Measurements from ENCODE around the gene TRIM17.
A peak's percentile ranks its signal among the peaks of the same experiment; 100 is the strongest.

Gene TRIM17

DNA sequence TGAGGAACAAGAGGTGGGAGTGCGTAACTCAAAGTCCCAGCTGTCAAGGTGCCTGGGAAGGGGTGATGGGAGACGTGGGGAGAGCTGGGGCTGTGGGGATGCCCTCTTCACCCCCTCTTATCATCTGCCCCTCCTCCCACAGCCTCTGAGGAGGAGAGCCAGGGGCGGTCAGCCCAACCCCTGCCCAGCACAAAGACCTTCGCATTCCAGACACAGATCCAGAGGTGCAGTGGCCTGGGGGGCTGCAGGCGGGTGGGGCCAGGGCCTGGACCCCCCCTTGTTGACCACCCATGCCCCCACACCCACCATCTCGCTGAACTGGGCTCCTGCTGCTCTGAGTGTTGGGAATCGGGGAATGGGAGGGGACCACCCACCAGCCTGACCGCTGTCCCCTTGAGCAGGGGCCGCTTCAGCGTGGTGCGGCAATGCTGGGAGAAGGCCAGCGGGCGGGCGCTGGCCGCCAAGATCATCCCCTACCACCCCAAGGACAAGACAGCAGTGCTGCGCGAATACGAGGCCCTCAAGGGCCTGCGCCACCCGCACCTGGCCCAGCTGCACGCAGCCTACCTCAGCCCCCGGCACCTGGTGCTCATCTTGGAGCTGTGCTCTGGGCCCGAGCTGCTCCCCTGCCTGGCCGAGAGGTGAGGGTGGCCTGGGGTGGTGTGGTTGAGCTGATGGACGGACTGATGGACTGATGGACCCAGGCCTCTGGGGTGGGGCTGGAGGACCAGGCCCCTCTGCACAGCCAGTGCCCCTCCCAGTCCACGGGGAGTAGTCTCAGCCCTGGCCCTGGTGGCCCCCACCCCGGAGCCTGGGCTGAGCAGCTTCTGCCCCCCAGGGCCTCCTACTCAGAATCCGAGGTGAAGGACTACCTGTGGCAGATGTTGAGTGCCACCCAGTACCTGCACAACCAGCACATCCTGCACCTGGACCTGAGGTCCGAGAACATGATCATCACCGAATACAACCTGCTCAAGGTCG lies 39.7 kb downstream of the TRIM17 start:
- DNase-seq, result no peak

DNA sequence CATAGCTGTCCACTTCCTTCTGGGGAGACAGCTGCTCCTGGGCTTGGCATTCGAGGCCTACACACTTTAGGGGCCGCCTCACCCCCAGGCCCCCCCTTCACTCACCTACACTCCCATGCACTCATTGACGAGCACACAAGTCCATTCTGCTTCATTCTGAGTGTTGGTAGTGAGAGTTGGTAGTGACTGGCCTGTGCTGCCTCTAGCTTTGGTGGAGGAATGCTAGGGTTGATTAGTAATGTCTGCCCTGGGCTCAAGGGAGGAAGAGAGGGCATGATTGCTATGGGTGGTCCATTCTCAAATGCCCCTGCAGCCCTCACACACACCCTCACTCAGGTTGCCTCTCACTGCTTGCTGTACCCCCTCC lies 40.4 kb downstream of the TRIM17 start:
- DNase-seq, result no peak

DNA sequence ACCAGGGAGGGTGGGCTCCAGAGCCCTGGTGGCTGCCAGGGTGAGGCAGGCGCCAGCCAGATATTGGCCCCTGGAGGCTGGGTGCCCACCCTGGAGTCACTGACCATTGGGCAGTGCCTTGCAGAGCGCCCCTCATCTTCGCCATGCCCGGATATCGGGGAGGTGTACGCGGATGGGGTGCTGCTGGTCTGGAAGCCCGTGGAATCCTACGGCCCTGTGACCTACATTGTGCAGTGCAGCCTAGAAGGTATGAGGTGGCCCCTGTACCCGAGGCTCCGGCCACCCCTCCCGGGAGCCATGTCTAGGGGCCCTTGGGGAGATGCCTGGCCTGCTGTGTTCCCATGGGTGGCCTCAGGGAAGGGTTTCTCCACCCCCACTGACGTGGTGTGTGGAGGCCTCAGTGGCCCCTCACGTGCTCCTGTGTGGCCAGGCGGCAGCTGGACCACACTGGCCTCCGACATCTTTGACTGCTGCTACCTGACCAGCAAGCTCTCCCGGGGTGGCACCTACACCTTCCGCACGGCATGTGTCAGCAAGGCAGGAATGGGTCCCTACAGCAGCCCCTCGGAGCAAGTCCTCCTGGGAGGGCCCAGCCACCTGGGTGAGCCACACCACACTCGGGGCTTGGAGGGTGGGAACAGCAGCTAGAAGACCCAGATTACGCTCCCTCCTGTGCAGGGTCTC lies 40.9 kb downstream of the TRIM17 start:
- no peak for DNase-seq

DNA sequence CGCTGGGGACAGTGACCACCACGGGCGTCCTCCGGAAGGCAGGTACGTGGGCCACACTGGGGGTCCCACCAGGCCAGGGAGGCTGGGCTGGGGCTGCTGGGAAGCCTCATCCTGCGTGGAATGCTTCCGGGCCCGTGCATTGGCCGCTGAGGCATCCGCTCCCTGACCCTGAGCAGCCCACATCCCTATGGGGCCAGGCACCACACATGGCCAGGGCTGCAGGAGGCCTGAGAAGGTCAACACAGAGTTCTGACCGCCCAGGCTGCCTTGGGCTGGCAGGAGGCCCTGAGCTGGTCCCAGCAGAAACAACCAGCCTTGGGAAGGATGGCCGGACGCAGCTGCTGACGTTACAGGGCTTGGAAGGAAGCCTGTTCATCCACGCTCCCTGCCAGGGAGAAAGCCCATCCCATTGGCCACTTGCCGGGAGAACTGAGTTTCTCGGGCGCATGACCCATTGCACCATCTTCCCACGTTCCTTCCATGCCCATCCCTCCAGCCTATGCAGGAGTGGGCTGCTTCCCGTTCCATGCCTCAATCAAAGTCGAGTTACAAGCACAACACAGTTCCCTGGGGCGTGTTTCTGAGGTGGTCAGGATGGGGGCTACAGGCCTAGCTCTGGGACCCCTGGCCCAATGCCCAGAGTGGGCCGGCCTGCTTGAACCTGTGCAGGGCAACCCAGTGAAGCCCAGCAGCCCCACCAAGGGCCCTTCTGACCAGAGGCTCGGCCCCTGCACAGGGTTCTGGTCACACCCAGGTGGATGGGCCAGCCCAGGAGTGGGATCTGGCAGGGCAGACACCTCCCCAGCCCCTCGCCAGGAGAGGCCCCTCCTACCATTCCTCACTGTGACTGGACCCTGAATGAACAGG lies 41.7 kb downstream of the TRIM17 start:
- DNase-seq, result peak; percentile 86

DNA sequence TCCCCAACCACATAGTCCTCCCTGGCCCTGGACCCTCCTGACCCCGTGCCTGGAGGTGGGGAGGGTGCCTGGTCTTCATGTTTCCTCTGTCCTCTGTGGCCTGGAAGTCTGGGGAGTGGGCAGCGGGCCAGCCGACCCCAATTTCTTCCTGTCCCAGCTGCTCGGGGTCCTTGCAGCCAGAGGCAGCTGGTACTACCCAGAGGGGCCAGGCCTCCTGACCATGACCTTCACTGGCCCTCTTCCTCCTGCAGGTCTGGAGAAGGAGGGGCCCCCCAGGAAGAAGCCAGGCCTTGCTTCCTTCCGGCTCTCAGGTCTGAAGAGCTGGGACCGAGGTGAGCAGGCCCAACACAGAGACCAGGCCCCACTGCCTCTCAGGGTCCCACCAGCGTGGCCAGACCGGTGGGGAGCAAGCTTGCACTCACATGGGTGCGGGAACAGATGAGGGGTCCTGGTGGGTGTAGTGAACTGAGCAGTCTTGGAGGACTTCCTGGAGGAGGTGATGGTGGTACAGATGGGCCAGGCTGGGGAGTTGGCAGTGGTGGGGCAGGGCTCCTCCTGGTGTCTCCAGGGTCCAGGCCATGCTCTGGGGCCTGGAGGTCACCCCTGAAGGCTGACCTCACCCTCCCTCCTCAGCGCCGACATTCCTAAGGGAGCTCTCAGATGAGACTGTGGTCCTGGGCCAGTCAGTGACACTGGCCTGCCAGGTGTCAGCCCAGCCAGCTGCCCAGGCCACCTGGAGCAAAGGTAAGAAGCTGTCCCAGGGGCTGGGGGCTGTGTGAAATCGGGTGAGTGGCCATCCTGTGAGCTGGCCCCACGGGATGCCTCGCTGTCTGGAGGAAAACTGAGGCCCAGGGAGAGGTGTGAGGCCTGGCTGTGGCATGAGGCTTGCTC lies 42.7 kb downstream of the TRIM17 start:
- DNase-seq, result peak; percentile 19

DNA sequence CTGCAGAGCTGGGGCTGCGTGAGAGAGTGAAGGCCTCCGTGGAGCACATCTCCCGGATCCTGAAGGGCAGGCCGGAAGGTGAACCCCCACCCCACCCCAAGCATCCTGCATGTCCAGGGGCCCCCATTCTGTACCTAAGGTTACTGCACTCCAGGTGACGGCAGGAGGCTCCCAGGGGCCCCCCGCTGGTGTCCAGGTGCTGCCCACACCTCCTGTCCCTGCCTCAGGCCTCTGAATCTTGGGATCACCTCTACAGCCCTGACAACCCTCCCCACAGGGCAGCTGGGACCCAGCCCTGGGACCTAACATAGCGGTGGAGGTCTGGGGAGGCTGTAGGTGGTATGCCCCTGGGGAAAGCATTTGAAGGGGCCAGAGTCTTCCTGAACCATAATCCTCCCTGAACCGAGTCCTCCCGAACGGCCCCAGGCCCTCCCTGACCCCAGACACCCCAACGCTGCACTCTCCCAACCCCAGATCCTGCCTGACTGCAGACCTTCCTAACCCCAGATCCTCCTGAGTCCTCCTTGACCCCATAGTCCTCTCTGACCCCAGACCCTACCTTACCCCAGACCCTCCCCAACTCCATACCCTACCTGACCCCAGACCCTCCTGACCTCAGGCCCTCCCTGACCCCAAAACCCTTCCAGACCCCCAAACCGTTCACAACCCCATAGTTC lies 43.5 kb downstream of the TRIM17 start:
- peak; percentile 13 for DNase-seq

DNA sequence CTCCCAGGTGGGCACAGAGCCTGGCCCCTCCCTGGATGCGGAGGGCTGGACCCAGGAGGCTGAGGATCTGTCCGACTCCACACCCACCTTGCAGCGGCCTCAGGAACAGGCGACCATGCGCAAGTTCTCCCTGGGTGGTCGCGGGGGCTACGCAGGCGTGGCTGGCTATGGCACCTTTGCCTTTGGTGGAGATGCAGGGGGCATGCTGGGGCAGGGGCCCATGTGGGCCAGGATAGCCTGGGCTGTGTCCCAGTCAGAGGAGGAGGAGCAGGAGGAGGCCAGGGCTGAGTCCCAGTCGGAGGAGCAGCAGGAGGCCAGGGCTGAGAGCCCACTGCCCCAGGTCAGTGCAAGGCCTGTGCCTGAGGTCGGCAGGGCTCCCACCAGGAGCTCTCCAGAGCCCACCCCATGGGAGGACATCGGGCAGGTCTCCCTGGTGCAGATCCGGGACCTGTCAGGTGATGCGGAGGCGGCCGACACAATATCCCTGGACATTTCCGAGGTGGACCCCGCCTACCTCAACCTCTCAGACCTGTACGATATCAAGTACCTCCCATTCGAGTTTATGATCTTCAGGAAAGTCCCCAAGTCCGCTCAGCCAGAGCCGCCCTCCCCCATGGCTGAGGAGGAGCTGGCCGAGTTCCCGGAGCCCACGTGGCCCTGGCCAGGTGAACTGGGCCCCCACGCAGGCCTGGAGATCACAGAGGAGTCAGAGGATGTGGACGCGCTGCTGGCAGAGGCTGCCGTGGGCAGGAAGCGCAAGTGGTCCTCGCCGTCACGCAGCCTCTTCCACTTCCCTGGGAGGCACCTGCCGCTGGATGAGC lies 44.3 kb downstream of the TRIM17 start:
- DNase-seq, result peak; percentile 20

DNA sequence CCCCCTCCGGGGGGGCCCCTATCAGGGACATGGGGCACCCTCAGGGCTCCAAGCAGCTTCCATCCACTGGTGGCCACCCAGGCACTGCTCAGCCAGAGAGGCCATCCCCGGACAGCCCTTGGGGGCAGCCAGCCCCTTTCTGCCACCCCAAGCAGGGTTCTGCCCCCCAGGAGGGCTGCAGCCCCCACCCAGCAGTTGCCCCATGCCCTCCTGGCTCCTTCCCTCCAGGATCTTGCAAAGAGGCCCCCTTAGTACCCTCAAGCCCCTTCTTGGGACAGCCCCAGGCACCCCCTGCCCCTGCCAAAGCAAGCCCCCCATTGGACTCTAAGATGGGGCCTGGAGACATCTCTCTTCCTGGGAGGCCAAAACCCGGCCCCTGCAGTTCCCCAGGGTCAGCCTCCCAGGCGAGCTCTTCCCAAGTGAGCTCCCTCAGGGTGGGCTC lies 44.9 kb downstream of the TRIM17 start:
- no peak for DNase-seq

GRCh38 chr1:228370941-228371740 lies 45.5 kb downstream of the TRIM17 start:
- peak; percentile 12 for DNase-seq

GRCh38 chr1:228370439-228370940 lies 46.2 kb downstream of the TRIM17 start:
- DNase-seq, result peak; percentile 12

DNA sequence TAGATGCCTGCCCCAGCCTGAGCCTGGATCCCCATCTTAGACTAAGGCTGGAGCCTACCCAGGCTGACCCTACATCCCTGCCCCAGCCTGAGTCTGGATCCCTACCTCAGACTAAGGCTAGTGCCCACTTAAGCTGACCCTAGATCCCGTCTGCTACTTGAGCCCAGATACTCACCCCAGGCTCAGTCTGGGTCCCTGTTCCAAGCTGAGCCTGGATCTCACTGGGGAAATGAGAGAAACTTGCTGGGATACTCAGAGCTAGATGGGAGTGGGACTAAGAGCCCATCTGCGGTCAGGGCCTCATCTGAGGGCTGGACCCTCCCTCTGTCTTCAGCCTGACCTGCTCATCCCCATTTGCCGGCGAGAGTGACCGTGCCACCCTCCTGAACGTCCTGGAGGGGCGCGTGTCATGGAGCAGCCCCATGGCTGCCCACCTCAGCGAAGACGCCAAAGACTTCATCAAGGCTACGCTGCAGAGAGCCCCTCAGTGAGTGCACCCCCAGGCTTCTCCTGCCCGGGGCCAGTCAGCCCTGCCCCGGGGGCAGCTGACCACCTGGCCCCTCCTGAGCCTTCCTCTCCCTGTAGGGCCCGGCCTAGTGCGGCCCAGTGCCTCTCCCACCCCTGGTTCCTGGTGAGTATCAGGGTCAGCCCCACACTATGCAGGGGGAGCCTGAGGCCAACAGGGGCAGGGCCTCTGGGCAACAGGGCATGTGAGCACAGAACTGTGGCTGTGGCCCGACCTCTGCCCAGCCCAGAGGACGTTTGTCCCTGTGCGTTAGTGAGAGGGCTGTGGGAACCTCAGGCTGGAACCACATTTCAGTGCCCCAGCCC lies 46.8 kb downstream of the TRIM17 start:
- DNase-seq, result peak; percentile 10

GRCh38 chr1:228368801-228369607 lies 47.7 kb downstream of the TRIM17 start:
- peak; percentile 25 for DNase-seq

DNA sequence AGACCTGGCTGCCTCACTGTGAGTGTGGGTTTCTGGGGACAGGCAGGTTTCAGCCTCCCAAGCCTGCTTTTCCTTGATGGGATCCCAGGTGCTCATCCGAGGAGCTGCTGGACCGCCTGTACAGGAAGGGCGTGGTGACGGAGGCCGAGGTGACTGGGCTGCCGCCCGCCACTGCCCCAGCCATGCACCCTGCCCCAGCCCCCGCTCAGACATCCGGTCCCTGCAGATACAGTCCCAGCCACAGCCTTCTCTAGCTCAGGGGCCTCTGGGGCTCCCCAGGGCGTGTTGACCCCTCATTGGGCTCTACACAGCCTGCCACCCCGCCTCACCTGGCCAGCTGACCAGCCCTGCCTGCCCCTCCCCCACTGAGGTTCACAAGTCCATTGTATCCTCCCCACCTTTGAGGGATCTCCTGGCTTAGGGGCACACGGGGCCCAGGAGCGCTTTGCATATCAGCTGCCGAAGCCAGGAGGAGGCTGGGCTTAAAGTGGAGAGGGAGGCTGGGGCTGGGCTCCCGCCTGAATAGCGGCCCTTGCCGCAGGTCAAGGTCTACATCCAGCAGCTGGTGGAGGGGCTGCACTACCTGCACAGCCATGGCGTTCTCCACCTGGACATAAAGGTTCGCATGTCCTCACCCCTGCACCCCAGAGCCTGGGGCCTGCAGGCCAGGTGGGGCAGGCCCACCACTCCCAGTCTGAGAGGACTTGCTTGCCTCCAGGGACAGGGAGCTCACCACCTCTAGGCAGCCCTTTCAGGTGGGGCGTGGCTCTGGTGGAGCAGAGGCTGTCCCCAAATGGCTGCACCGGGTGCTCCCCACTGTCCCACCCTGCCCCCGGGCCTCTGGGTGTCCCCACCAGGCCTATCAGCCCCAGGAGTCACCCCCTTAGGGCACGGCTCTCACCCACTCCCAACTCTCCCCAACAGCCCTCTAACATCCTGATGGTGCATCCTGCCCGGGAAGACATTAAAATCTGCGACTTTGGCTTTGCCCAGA lies 48.6 kb downstream of the TRIM17 start:
- DNase-seq, result peak; percentile 18

DNA sequence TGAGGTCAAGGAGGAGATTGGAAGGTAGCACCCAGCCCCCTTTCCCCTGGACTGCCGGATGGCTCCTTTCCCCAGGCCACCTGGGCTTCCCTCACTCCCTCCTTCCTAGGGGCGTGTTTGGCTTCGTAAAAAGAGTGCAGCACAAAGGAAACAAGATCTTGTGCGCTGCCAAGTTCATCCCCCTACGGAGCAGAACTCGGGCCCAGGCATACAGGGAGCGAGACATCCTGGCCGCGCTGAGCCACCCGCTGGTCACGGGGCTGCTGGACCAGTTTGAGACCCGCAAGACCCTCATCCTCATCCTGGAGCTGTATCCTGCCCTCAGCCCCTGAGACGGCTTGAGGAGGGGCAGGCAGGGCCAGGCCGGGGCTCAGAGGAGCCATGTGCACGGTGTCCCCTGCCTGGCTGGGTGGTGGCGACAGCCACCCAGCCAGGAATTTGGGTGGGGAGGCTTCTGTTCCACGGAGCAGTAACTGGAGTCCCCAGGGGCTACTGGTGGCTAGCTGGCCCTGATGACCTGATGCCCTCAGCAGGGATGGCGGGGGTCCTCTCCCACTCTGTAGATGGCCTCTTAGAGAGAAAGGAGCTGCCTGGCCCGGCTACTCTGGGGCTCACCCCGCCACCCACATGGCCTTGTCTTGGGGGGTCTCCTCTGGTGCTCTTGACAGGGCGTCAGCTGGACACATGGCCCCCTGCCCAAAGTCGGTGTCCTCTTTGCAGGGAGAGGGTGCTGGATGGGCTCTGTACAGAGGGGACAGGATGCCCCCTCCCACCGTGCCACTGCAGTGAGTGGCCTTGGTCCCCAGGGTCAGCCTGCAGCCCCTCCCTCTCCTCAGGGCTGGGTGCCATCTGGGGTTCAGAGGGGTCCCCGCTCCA lies 49.6 kb downstream of the TRIM17 start:
- peak; percentile 26 for DNase-seq

Data from right hindlimb (tissue), 1 donor.